HUES64 (cell line): ENCODE measurements around the gene ZYG11A.

Experiments used
- H3K27ac ChIP-seq: 2 replicates; pipeline ENCODE4 v1.7.0; 2013; ENCODE audit warnings: low read depth, low read length, inconsistent platforms
- H3K27me3 ChIP-seq: 2 replicates; pipeline ENCODE4 v1.6.1; 2013; ENCODE audit warnings: mild to moderate bottlenecking, low read length; ENCODE audit not compliant: insufficient read depth
- H3K36me3 ChIP-seq: 2 replicates; pipeline ENCODE4 v1.6.1; 2013; ENCODE audit warnings: mild to moderate bottlenecking, low read length; ENCODE audit not compliant: insufficient read depth
- H3K4me1 ChIP-seq: 2 replicates; pipeline ENCODE4 v1.6.1; 2013; ENCODE audit warnings: mild to moderate bottlenecking, low read length, moderate library complexity; ENCODE audit not compliant: insufficient read depth
- H3K4me3 ChIP-seq: 2 replicates; pipeline ENCODE4 v1.5.1; 2013; ENCODE audit warnings: mild to moderate bottlenecking, low read length, moderate library complexity
- H3K9ac ChIP-seq: 2 replicates; pipeline ENCODE4 v1.6.1; 2013; ENCODE audit warnings: mild to moderate bottlenecking, low read depth, low read length
- H3K9me3 ChIP-seq: 2 replicates; pipeline ENCODE4 v1.6.1; 2013; ENCODE audit warnings: low read depth, low read length; ENCODE audit not compliant: insufficient read depth
- WGBS: fragments of 150-250, 120-280 bp; methylation state at CpG from one replicate; pipeline ENCODE4 v1.1.7; 2013; ENCODE audit warnings: missing lambda C conversion rate; 5-methylcytosine and 5-hydroxymethylcytosine counted together

ZYG11A gene

DNA sequence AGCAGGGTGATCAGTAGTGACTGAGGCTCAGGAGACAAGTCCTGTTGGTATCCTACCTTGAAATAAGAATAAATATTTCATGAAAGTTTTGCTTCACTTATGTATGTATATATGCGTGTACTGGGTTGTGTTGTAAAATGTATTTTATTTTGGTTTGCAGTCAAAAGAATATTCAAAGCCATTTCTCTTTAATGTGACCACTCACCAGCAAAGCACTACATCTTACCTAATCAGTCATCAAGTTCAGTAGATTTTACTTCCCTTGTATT is 95.6 kb downstream of the ZYG11A start:
- Histone ChIP-seq H3K9ac (no peak overlapping the region), H3K9me3 (no peaks in the 10 kb centered on the region), H3K36me3 (no peaks in the 10 kb centered on the region), H3K4me1 (no peaks in the 10 kb centered on the region), H3K27ac (no peak overlapping the region), H3K27me3 (no peaks in the 10 kb centered on the region), H3K4me3 (no peak overlapping the region)
- WGBS = no CpG with 5 or more reads among the region's 1 CpG

DNA sequence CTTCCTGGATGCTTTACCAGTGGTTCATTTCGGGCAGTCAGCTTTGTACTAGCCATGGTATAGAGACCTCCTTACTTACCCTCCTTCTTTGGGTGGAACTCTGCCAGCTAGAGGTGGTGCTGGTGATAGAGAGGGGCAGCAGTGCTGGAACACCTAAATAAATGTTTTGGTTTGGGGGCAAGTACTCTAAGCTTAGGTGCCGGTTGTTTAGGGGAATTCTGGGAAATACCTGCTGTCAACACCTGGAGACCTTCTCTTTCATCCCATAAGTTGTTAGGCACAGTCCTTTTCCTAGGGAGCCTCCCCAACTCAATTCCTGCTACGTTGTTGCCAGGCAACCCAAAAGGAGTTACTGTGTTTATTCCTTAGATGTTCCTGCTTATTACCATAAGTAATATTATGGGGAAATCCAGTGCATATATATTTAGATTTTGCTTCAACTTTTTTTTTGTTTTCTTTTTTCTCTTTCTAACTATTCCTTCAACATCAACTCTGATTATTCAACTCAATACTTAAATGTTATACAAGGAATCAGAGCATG is 101.4 kb downstream of the ZYG11A start:
- no peaks in the 10 kb centered on the region for H3K4me1 ChIP-seq
- 97% methylated on average over 2 of the region's 3 CpGs for WGBS

DNA sequence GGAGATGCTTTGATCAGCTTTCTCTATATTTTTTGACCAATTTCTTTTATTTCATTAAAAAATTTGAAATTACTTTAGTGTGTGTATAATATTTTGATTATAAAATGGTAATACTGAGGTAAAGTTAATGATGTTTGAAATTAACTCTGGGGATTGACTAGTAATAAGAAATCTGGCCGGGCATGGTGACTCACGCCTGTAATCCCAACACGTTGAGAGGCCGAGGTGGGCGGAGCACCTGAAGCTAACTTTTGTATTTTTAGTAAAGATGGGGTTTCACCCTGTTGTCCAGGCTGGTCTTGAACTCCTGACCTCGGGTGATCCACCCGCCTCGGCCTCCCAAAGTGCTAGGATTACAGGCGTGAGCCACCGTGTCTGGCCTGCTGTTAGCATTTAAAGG is 102.0 kb downstream of the ZYG11A start:
- Histone ChIP-seq H3K27me3 (no peaks in the 10 kb centered on the region), H3K9me3 (no peaks in the 10 kb centered on the region), H3K36me3 (no peaks in the 10 kb centered on the region), H3K4me1 (no peaks in the 10 kb centered on the region), H3K9ac (no peak overlapping the region), H3K4me3 (no peak overlapping the region), H3K27ac (no peak overlapping the region)
- 88% methylated on average over 10 of the region's 10 CpGs for WGBS

More for the DNA sequence above, 101.4 kb downstream of the ZYG11A start:
- Histone ChIP-seq H3K9ac (no peak overlapping the region), H3K36me3 (no peaks in the 10 kb centered on the region), H3K9me3 (no peaks in the 10 kb centered on the region), H3K27me3 (no peaks in the 10 kb centered on the region), H3K4me3 (no peak overlapping the region), H3K27ac (no peak overlapping the region)
